HEK293T (cell line): ENCODE results near the gene PYGB.
"Not testable (repeated sequence)": the region's sequence is repeated elsewhere in the genome, so short reads cannot be mapped to it uniquely, and the experiment has no call there.

ENCODE experiments used
- CTCF ChIA-PET: fragments of 350-600 bp; formaldehyde crosslinking; extraction: SDS; loops from one replicate; lab custom pipeline; 2021; ENCODE audit warnings: antibody characterized with exemption, inconsistent platforms; lab: Yijun Ruan, JAX
- POLR2A ChIA-PET: fragments of 350-600 bp; formaldehyde crosslinking; extraction: SDS; loops from one replicate; lab custom pipeline; 2020; ENCODE audit warnings: antibody characterized with exemption, inconsistent platforms; lab: Yijun Ruan, JAX
- DNase-seq: peaks from one replicate; pipeline ENCODE4 v3.0.0; 2012; ENCODE audit warnings: mixed read lengths; ENCODE audit errors: extremely low spot score
- ARNT ChIP-seq: fragments of 450-650 bp; IDR thresholded peaks from 2 replicates; pipeline ENCODE4 v1.6.1; 2017; ENCODE audit warnings: mild to moderate bottlenecking
- BHLHE40 ChIP-seq: fragments of 450-650 bp; IDR thresholded peaks from 2 replicates; pipeline ENCODE4 v1.6.1; 2016; ENCODE audit warnings: mild to moderate bottlenecking, moderate library complexity, borderline replicate concordance
- CTBP1 ChIP-seq: fragments of 450-650 bp; IDR thresholded peaks from 2 replicates; pipeline ENCODE4 v1.6.1; 2016; ENCODE audit warnings: borderline replicate concordance
- ELF4 ChIP-seq: fragments of 450-650 bp; IDR thresholded peaks from 2 replicates; pipeline ENCODE4 v1.6.1; 2017; ENCODE audit warnings: antibody characterized with exemption
- FOXA1 ChIP-seq: fragments of 450-650 bp; IDR thresholded peaks from 2 replicates; pipeline ENCODE4 v1.6.1; 2016; ENCODE audit warnings: mild to moderate bottlenecking
- FOXK2 ChIP-seq: fragments of 450-650 bp; IDR thresholded peaks from 2 replicates; pipeline ENCODE4 v1.6.1; 2016; ENCODE audit warnings: mild to moderate bottlenecking
- FOXM1 ChIP-seq: fragments of 450-650 bp; IDR thresholded peaks from 2 replicates; pipeline ENCODE4 v1.6.1; 2017; ENCODE audit warnings: mild to moderate bottlenecking, borderline replicate concordance
- HDGF ChIP-seq: fragments of 450-650 bp; IDR thresholded peaks from 2 replicates; pipeline ENCODE4 v1.6.1; 2017; ENCODE audit warnings: antibody characterized with exemption, borderline replicate concordance
- L3MBTL2 ChIP-seq: fragments of 450-650 bp; conservative IDR thresholded peaks from 2 replicates; pipeline ENCODE4 v1.6.1; 2016; ENCODE audit warnings: mild to moderate bottlenecking
- LEF1 ChIP-seq: fragments of 450-650 bp; IDR thresholded peaks from 2 replicates; pipeline ENCODE4 v1.6.1; 2017; ENCODE audit warnings: mild to moderate bottlenecking, borderline replicate concordance
- NFRKB ChIP-seq: fragments of 450-650 bp; IDR thresholded peaks from 2 replicates; pipeline ENCODE4 v1.6.1; 2016; ENCODE audit warnings: mild to moderate bottlenecking, moderate library complexity
- SP1 ChIP-seq: fragments of 450-650 bp; IDR thresholded peaks from 2 replicates; pipeline ENCODE4 v1.6.1; 2017
- SUZ12 ChIP-seq: fragments of 450-650 bp; IDR thresholded peaks from 2 replicates; pipeline ENCODE4 v1.6.1; 2016; ENCODE audit warnings: mild to moderate bottlenecking
- TARDBP ChIP-seq: fragments of 450-650 bp; IDR thresholded peaks from 2 replicates; pipeline ENCODE4 v1.6.1; 2016
- ZNF384 ChIP-seq: fragments of 450-650 bp; IDR thresholded peaks from 2 replicates; pipeline ENCODE4 v1.6.1; 2016
- TF ChIP-seq, protein P1 (sequence below): fragments of 450-650 bp; IDR thresholded peaks from 2 replicates; pipeline ENCODE4 v1.6.1; 2016

PYGB gene

DNA sequence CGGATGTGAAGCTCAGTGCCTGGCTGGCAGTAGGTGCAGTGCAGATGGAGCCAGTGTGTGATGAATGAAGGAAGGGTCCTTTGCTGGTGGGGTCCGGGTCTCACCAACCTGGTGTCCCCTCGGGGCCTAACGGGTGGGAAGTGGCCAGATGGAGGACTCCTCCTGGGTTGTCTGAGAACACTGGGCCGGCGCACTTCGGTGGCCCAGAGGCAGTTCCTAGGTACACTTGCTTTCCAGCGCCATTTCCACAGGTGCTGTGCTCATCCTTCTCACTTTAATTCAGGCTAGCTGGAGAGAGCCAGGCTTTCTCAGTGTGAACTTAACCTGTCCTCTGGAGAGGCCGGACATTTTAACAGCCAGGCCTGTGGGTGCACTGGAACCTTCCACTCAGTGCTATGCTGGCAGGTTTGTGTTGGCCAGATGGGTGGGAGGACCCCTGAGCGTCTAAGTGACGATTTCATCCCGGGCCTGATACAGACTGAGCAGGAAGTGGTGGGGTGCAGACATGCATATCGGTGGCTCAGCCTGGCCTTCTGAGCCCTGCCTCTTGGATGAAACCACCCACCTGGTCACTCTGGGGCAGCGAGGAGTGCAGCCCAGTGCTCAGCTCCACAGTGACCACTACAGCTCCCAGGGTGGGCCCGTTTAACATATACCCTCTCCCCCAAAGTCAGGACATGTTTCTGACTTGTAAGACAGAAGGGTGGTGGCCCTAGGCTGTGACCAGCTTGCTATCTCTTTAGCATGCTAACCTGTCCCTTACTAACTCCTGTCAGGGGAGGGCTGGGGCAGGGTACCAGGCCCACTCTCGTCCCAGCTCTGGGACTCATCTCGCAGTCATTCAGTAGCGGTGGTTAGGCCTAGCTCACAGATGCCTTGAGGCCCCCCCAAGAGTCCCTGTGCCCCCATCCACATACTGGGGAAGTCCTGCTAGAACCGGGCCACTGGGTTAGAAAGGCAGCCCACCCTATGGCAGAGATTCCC is 8.2 kb upstream of the PYGB start:
- CTCF ChIA-PET: no interaction called here
- POLR2A ChIA-PET: interaction anchor here (1.0 to 1.3 kb wide), 2 partner anchors 8 to 9 kb away, joined by 3 read pairs; partner anchors contain the start of gene PYGB
- no peak for DNase-seq
- no peak for TF ChIP-seq SP1

DNA sequence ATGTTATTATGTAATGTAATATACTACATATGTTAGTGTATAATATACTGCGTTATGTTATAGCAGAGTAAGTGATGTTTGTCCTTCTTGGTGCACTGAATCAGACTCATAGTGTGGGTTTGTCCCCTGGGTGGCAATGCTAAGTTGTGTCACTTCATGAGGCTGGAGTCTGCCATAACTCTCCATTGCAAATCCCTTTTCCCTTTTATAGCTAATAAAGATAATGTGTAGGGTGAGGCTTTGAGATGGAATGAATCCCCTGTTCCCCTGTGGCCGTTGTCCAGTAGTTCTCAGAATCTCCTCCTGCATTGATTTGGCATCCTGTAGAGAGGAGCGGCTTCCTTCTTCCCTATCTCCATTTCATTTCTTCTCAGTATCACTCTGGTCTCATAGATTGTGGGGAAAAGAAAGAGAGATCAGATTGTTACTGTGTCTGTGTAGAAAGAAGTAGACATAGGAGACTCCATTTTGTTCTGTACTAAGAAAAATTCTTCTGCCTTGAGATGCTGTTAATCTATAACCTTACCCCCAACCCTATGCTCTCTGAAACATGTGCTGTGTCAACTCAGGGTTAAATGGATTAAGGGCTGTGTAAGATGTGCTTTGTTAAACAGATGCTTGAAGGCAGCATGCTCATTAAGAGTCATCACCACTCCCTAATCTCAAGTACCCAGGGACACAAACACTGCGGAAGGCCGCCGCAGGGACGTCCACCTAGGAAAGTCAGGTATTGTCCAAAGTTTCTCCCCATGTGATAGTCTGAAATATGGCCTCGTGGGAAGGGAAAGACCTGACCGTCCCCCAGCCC is 6.8 kb upstream of the PYGB start:
- POLR2A ChIA-PET, DNase-seq, CTCF ChIA-PET: not testable (repeated sequence)

DNA sequence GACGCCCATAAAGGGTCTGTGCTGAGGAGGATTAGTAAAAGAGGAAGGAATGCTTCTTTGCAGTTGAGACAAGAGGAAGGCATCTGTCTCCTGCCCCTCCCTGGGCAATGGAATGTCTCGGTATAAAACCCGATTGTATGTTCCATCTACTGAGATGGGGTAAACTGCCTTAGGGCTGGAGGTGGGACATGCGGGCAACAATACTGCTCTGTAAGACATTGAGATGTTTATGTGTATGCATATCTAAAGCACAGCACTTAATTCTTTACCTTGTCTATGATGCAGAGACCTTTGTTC is 6.3 kb upstream of the PYGB start:
- DNase-seq, CTCF ChIA-PET, POLR2A ChIA-PET: not testable (repeated sequence)

DNA sequence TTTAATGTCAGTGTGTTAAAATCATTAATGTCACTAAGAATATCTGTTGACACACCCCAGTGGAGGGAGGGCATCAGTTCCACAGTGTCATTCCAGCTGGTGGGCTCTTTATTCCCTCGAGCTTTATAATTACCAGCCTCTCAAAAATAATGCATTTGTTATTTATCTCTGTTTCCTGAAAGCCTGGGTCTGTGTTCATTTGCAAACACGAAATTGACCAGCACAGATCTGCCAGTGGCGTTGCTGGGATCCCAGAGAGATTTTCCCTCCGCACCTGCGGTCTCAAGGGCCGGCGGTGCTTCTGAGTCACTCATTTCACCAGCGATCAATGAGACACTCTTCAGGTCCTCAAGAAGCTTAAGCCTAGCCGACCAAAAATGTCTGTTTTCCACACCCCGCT is 5.7 kb upstream of the PYGB start:
- ChIA-PET POLR2A (interaction anchor here (0.8 kb wide), 1 partner anchor 166 kb away, joined by 3 read pairs; no protein-coding TSS in a partner anchor), CTCF (no interaction called here)
- TF ChIP-seq ARNT (no peak), SUZ12 (no peak), LEF1 (no peak), NFRKB (no peak), TARDBP (no peak), HDGF (no peak), CTBP1 (no peak), SP1 (no peak), L3MBTL2 (no peak), ZNF384 (no peak)
- TF ChIP-seq, protein P1, sequence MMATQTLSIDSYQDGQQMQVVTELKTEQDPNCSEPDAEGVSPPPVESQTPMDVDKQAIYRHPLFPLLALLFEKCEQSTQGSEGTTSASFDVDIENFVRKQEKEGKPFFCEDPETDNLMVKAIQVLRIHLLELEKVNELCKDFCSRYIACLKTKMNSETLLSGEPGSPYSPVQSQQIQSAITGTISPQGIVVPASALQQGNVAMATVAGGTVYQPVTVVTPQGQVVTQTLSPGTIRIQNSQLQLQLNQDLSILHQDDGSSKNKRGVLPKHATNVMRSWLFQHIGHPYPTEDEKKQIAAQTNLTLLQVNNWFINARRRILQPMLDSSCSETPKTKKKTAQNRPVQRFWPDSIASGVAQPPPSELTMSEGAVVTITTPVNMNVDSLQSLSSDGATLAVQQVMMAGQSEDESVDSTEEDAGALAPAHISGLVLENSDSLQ: no peak
- DNase-seq: no peak

DNA sequence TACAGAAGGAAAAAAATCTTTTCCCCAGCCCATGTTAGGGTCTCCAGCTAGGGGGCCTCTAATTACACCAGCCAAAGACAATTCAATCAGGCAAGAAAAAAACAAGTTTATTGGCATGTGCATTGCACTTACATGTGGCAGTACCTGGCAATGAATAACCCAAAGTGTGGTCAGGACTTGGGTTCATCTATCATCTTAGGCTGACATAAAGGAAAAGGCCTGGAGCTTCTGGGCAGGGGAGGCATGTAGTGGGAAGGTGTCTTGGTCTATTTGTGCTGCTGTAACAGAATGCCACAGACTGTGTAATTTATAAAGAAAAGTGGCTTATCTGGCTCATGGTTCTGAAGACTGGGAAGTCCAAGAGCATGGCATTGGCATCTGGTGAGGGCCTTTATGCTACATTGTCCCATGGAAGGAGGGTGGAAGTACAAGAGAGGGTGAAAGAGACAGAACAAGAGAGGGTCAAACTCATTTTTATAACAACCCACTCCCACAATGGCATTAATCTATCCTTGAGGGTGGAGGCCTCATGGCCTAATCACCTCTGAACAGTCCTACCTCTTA is 4.4 kb upstream of the PYGB start:
- ChIA-PET POLR2A (no interaction called here), CTCF (no interaction called here)
- TF ChIP-seq TARDBP: no peak
- TF ChIP-seq FOXK2: no peak
- TF ChIP-seq SP1: no peak
- no peak for TF ChIP-seq L3MBTL2
- TF ChIP-seq, protein P1: no peak
- no peak for TF ChIP-seq ZNF384
- TF ChIP-seq FOXM1: no peak
- TF ChIP-seq BHLHE40: no peak
- no peak for TF ChIP-seq HDGF
- no peak for TF ChIP-seq FOXA1
- TF ChIP-seq ELF4: no peak
- TF ChIP-seq NFRKB: no peak
- no peak for TF ChIP-seq ARNT
- no peak for TF ChIP-seq CTBP1
- no peak for DNase-seq

DNA sequence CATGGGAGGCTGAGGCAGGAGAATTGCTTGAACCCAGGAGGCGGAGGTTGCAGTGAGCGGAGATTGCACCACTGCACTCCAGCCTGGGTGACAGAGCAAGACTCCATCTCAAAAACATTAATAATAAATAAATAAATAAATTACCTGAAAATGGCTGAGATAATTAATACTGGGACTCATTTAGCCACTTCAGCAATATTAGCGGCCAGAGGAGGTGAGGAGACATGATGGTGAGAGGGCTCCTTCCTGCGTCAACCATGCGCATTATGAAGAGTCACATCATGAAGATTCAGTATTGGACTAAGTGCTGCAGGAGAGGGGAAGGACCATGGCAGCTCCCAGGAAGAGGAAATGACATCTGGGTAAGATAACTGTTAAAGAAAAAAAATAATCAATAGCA is 2.9 kb upstream of the PYGB start:
- CTCF ChIA-PET: no interaction called here
- TF ChIP-seq FOXA1: no peak
- no peak for TF ChIP-seq LEF1
- no peak for TF ChIP-seq ZNF384
- TF ChIP-seq TARDBP: no peak
- TF ChIP-seq FOXM1: no peak
- TF ChIP-seq SP1: no peak
- POLR2A ChIA-PET: no interaction called here
- DNase-seq: no peak

DNA sequence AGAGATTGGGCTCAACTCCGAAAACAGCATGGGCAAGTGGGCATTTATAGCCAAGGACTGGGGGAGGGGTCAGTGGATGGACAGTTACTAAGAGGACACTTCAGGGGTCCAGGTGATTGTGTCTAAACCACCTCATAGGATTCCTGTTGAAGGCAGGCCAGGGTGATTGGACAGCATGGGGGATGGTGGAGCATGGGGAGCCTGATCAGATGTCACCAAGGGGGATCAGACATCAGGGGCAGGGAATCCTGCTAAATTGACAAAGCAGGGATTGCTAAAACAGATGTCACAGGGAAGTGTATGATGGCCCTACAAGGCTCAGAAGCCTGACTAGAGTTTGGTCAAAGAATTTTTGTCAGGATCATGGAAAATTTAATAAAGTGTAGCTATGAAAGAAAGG is 2.4 kb upstream of the PYGB start:
- DNase-seq: no peak
- TF ChIP-seq CTBP1 (no peak), SUZ12 (no peak), FOXA1 (no peak), NFRKB (no peak), SP1 (no peak), LEF1 (no peak)
- ChIA-PET POLR2A (no interaction called here), CTCF (interaction anchor here (0.6 kb wide), 1 partner anchor 274 kb away, joined by 3 read pairs; no protein-coding TSS in a partner anchor)
